HL-60/S4 treated with phorbol 12-myristate 13-acetate at 8.2 ng/mL for 4 days and 3 days (cell line): ENCODE data around the gene PCAT7.

ENCODE experiments used
- in situ Hi-C: fragments of 300-500 bp; cut with MboI; formaldehyde crosslinking; loops from 2 replicates; pipeline ENCODE4 v1.15.0; 2022; ENCODE audit warnings: low sequenced_read_pairs

The PCAT7 gene

GRCh38 chr9:94600715-94601114, 45.8 kb downstream of the PCAT7 start:
- in situ Hi-C loops: no loop called here

DNA sequence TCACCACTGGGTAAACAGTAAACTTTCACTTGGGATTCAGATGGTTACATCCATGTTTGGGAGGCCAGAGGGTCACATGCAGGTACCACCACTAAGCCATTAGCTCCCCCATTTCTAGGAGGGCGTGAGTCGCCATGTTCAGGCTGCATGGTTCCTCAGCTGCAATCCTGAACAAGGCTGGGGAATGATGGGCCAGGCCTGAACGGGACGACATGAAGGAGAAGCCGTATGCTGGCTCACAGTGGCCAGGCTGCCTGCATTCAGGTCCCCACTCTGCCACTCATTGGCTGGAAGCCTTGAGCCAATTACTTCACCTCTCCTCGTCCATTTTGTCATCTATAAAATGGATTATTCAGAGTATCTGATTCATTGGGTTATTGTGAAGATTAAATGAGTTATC, 47.8 kb downstream of the PCAT7 start:
- in situ Hi-C loops: no loop called here

- in situ Hi-C loops: no loop called here
Measured at GRCh38 chr9:94603259-94604160, 48.6 kb downstream of the PCAT7 start.

GRCh38 chr9:94606646-94607422, 52.0 kb downstream of the PCAT7 start:
- in situ Hi-C loops: no loop called here

DNA sequence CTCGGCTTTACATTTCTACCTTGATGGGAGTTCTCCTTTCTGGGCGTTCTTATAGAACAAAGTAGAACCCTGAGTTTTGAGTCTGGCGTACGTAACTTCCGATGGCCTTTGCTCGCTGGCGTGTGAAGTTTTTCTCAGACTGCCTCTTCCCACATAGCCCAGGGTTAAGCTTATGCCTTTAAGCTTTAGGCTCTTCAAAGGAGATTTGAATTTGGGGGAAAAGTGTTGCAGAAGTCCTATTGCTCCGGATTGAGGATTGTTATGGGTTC, 52.5 kb downstream of the PCAT7 start:
- in situ Hi-C loops: no loop called here

- in situ Hi-C loops: no loop called here
Measured at GRCh38 chr9:94610181-94610606, 55.3 kb downstream of the PCAT7 start.

- in situ Hi-C loops: no loop called here
Measured at GRCh38 chr9:94611638-94612068, 56.8 kb downstream of the PCAT7 start.

DNA sequence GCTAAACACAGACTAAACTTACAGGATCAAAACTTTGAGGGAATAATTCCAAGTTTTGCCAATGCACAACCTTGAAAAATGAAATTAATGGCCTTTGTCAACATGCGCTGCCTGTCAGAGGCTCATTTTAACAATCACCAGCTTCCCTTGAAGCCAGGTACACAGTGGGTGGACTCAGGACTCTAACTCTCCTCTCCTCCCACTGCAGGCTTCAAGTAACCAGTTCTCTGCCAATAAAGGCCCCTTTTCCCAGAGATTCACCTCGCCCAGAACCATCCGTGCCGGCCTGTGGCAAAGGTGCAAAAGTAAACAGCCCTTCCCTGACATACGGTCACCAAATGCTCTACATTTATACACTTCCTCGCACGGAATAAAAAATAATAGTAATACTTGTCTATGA, 57.2 kb downstream of the PCAT7 start:
- in situ Hi-C loops: no loop called here

DNA sequence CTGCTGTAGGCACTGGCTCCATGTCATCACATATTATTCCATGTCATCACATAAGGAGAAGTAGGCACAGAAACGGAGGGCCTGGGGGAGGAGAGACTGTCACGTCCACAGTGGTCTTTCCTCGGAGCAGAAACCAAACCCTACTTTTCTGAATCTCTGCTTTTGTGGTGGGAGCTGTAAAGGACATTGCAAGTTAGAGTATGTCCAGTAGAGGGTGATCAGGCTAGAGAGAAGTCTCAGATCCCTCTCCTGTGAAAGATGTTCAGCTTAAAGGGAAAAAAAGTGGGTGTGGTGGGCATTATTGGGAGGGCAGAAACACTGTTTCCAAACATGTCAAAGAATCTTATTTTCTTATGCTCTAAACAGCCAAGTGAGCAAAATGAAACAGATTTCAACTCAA, 58.1 kb downstream of the PCAT7 start:
- in situ Hi-C loops: no loop called here

DNA sequence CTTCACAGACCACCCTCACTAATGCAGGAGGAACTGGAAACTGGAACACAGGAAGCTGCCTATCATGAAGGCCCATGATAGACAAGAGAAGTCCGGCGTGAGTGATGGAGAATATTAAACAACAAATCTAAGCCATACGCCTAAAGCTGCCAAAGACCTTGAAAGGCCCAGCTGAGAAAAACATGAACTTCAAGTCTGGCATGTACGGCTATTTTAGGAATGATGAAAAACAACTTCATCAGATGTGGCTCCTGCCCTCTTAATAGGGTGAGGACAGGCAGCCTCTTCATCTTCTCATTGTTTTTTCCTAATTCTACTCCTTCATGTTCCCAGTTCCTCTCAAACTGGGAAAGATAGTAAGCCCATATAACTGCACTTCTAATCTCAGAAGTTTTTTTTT, 64.1 kb downstream of the PCAT7 start:
- in situ Hi-C loops: no loop called here
